ENCODE results near the gene SEPTIN14.
"Not testable (repeated sequence)": the region's sequence is repeated elsewhere in the genome, so short reads cannot be mapped to it uniquely, and the experiment has no call there.

The SEPTIN14 gene

DNA sequence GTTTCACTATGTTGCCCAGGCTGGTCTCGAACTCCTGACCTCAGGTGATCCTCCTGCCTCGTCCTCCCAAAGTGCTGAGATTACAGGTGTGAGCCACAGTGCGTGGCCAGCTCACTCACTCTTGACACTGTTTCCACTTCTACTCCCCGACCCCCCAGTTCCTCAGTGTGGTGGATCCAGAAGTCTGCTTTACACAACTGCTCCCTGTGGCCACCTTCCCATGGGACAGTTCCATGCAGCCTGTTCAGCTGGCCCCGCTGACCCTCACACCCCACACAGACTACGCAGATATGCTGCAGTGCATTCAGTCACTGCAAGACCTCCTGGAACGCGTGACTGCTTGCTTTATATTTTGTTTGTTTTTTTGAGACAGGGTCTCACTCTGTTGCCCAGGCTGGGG is 86.4 kb downstream of the SEPTIN14 start:
- no peak for DNase-seq (ENCODE audit: low spot score)
- no peak for TF ChIP-seq CTCF (IDR thresholded peaks at IDR 0.05; ENCODE audit: extremely low read depth, missing control alignments)

DNA sequence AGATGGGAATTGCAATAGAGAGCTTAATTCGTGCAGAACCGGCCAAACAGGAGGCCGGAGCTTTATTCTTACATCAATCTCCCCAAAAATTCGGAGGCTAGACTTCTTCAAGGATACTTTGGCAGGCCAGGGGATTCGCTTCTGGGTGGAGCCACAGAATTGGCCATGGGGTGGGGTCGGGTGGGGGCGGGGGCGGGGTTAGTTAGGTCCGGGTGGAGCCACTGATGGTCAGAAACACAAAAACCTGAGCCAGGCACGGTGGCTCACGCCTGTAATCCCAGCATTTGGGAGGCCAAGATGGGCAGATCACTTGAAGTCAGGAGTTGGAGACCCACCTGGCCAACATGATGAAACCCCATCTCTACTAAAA is 87.5 kb downstream of the SEPTIN14 start:
- no peak for DNase-seq (ENCODE audit: low spot score)
- TF ChIP-seq CTCF (IDR thresholded peaks at IDR 0.05; ENCODE audit: extremely low read depth, missing control alignments): no peak

DNA sequence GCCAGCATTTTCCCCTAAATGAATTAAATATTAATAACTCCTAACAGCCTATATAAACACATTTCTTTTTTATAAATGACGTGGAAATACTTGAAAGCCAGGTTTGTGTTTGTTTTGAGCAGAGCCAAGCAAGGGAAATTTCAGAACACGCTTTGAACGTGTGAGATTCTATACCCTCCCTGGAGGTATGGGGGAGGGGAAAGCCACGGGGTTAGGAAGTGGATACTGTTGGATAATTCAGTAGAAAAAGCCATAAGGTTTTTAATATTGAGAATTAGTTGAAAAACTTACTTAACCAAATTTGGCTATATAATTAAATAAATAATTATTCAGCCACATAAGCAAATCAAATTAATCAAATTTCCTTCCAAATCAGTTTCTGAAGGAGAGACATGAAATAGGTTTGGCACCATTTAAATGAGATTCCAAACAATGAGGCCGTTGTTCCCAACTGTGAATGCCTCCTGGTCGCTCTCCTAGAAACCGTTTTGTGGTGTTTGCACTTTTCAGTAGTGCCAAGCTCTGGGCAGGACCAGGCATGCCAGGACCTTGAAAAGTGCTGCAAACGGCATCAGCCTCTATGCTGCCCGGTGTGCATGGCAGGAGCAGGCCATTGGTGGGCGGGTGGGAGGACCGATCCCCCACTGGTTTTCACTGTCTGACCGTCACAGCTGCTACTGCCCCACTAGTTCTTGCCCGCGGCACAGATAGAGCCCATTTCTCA is 88.1 kb downstream of the SEPTIN14 start:
- DNase-seq (ENCODE audit: low spot score): no peak
- TF ChIP-seq CTCF (IDR thresholded peaks at IDR 0.05; ENCODE audit: extremely low read depth, missing control alignments): no peak

DNA sequence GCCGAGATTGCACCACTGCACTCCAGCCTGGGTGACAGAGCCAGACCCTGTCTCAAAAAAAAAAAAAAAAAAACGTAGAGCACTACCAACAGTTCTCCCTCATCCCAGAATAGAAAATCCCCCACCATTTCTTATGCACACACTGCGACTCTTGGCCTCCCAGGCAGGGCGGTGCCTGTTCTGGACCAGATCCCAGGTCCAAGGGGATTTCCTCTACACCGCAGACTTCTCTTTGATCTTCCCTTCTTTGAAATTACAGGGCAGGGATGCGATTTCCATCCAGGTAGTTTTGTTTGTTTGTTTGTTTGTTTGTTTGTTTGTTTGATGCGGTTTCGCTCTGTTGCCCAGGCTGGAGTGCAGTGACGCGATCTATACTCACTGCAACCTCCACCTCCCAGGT is 91.8 kb downstream of the SEPTIN14 start:
- DNase-seq (ENCODE audit: low spot score): no peak
- TF ChIP-seq CTCF (IDR thresholded peaks at IDR 0.05; ENCODE audit: extremely low read depth, missing control alignments): no peak

DNA sequence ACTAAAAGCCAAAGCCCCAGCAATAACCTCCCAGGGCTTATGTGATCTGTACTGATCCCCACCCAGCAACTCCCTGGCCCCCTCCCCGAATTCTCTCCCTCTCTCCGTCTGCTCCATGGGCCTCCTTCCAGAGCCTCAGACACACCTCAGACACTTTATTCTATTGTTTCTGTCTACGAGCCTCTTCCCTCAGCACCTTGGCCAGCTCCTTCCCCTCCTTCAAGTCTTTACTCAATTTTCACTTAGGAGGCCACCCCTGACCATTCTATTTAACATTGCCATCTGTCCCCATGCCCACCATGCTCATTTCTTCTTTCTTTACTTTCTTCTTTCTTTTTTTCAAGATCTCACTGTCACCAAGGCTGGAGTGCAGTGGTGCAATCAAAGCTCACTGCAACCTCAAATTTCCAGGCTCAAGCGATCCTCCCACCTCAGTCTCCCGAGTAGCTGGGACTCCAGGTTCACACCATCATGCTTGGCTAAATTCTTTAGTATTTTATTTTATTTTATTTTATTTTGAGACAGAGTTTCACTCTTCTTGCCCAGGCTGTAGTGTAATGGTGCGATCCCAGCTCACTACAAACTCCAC is 109.2 kb downstream of the SEPTIN14 start:
- not testable (repeated sequence) for DNase-seq (ENCODE audit: low spot score)

DNA sequence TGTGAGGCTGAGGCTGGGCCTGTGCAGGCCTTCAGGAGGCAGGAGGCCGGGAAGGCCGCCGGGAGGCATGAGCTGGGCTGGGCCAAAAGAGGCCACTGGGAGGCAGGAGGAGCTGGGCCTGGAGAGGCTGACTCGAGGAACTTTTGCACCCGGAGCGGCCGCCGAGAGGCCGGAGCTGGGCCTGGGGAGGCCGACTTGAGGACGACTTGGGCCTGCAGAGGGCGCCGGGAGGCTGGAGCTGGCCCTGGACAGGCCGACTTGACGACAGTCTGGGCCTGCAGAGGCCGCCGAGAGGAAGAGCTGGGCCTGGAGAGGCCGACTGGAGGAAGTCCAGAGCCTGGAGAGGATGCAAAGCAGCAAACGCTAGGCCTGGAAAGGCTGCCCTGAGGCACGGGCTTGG is 117.8 kb downstream of the SEPTIN14 start:
- DNase-seq (ENCODE audit: low spot score): not testable (repeated sequence)

Data from GM20000 (cell line).